ENCODE measurements around the gene ATP5PO. TPM values are rescaled to one million over a fixed set of nuclear protein-coding genes. Genes with fewer than 3 reads are reported as not detected.

ATP5PO gene
- total RNA-seq, 1 experiment from 2014 or later: 264 TPM

DNA sequence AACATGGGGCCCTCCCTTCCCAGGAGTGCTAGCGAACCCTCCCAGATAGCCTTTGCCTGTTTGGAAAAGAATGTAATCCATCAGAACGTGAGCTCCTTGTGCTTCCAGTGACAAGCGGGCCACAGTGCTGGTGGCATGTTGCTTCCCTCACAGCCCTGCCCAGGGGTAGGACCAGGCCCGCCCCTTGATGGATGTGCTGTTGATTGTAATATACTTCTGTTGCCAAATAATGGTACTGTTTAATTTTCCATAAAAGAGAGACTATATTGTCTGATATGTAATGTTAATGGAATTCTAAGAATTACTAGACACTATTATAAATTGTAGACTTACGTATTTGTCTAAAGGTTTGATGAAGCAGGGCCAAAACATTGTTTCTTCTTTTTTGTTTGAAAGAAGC, 16.4 kb downstream of the ATP5PO start:
- H3K4me1 Mint-ChIP-seq: peaks cover 15% of the 10 kb centered on the region
- no peak for ATAC-seq
- no peaks in the 10 kb centered on the region for H3K9me3 Mint-ChIP-seq
- no peaks in the 10 kb centered on the region for H3K27me3 Mint-ChIP-seq (ENCODE audit: low read depth)
- CTCF ChIA-PET: interaction anchor here (0.6 to 0.7 kb wide), 2 partner anchors 41 to 449 kb away, joined by 3 read pairs; no protein-coding TSS in a partner anchor
- POLR2A ChIA-PET: no interaction called here
- H3K36me3 Mint-ChIP-seq: peaks cover 15% of the 10 kb centered on the region
- H3K27ac Mint-ChIP-seq: no peak overlapping the region; the same call in 1 of the 2 replicates
- DNase-seq (ENCODE audit: low spot score): no peak
- TF ChIP-seq, protein P1, sequence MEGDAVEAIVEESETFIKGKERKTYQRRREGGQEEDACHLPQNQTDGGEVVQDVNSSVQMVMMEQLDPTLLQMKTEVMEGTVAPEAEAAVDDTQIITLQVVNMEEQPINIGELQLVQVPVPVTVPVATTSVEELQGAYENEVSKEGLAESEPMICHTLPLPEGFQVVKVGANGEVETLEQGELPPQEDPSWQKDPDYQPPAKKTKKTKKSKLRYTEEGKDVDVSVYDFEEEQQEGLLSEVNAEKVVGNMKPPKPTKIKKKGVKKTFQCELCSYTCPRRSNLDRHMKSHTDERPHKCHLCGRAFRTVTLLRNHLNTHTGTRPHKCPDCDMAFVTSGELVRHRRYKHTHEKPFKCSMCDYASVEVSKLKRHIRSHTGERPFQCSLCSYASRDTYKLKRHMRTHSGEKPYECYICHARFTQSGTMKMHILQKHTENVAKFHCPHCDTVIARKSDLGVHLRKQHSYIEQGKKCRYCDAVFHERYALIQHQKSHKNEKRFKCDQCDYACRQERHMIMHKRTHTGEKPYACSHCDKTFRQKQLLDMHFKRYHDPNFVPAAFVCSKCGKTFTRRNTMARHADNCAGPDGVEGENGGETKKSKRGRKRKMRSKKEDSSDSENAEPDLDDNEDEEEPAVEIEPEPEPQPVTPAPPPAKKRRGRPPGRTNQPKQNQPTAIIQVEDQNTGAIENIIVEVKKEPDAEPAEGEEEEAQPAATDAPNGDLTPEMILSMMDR (IDR thresholded peaks at IDR 0.05): no peak
- TF ChIP-seq ELF4 (CRISPR knock-in tag; IDR thresholded peaks at IDR 0.05; ENCODE audit: low read depth) (no peak), IRF2 (CRISPR knock-in tag; IDR thresholded peaks at IDR 0.05; ENCODE audit: borderline replicate concordance, low read depth) (no peak), EMX1 (CRISPR knock-in tag; IDR thresholded peaks at IDR 0.05) (no peak)
- no peak overlapping the region for H3K4me3 Mint-ChIP-seq

DNA sequence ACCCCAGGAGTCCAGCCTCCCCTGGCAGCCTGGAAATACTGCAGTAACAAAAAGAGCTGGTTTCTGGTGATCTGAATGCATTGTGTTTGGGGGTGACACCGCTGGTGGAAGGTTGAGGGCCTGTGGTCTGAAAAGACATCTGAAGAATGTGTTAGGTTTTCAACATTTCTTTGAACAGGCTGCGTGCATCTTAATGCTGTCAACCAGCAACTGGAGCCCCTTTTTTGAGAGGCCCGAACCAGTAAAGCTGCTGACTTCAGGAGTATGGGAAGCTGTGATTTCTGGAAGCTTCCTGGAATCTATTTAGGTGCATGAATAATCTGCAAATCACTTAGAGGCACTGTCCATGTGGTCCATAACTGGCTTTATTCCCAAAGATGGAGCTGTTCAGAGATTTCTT, 17.0 kb downstream of the ATP5PO start:
- no peak for TF ChIP-seq TEAD1 (CRISPR knock-in tag; IDR thresholded peaks at IDR 0.05)
- no peak for TF ChIP-seq CREM (CRISPR knock-in tag; IDR thresholded peaks at IDR 0.05)
- TF ChIP-seq CBFB (CRISPR knock-in tag; IDR thresholded peaks at IDR 0.05; ENCODE audit: low read depth): no peak
- TF ChIP-seq, protein P2, sequence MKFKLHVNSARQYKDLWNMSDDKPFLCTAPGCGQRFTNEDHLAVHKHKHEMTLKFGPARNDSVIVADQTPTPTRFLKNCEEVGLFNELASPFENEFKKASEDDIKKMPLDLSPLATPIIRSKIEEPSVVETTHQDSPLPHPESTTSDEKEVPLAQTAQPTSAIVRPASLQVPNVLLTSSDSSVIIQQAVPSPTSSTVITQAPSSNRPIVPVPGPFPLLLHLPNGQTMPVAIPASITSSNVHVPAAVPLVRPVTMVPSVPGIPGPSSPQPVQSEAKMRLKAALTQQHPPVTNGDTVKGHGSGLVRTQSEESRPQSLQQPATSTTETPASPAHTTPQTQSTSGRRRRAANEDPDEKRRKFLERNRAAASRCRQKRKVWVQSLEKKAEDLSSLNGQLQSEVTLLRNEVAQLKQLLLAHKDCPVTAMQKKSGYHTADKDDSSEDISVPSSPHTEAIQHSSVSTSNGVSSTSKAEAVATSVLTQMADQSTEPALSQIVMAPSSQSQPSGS (CRISPR knock-in tag; IDR thresholded peaks at IDR 0.05; ENCODE audit: borderline replicate concordance, low read depth): no peak
- TF ChIP-seq ELF4 (CRISPR knock-in tag; IDR thresholded peaks at IDR 0.05; ENCODE audit: low read depth): no peak
- no peak for TF ChIP-seq FOXP1 (CRISPR knock-in tag; IDR thresholded peaks at IDR 0.05; ENCODE audit: borderline replicate concordance)
- TF ChIP-seq JUN (CRISPR knock-in tag; IDR thresholded peaks at IDR 0.05): no peak
- TF ChIP-seq, protein P3, sequence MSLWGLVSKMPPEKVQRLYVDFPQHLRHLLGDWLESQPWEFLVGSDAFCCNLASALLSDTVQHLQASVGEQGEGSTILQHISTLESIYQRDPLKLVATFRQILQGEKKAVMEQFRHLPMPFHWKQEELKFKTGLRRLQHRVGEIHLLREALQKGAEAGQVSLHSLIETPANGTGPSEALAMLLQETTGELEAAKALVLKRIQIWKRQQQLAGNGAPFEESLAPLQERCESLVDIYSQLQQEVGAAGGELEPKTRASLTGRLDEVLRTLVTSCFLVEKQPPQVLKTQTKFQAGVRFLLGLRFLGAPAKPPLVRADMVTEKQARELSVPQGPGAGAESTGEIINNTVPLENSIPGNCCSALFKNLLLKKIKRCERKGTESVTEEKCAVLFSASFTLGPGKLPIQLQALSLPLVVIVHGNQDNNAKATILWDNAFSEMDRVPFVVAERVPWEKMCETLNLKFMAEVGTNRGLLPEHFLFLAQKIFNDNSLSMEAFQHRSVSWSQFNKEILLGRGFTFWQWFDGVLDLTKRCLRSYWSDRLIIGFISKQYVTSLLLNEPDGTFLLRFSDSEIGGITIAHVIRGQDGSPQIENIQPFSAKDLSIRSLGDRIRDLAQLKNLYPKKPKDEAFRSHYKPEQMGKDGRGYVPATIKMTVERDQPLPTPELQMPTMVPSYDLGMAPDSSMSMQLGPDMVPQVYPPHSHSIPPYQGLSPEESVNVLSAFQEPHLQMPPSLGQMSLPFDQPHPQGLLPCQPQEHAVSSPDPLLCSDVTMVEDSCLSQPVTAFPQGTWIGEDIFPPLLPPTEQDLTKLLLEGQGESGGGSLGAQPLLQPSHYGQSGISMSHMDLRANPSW (CRISPR knock-in tag; conservative IDR thresholded peaks at IDR 0.05; ENCODE audit: low read depth): no peak
- TF ChIP-seq OVOL2 (CRISPR knock-in tag; IDR thresholded peaks at IDR 0.05; ENCODE audit: borderline replicate concordance): no peak
- TF ChIP-seq ZBTB21 (CRISPR knock-in tag; IDR thresholded peaks at IDR 0.05; ENCODE audit: borderline replicate concordance): no peak
- TF ChIP-seq KAT7 (CRISPR knock-in tag; IDR thresholded peaks at IDR 0.05; ENCODE audit: borderline replicate concordance): no peak
- CTCF ChIA-PET: interaction anchor here (0.6 to 0.7 kb wide), 2 partner anchors 40 to 449 kb away, joined by 3 read pairs; no protein-coding TSS in a partner anchor

DNA sequence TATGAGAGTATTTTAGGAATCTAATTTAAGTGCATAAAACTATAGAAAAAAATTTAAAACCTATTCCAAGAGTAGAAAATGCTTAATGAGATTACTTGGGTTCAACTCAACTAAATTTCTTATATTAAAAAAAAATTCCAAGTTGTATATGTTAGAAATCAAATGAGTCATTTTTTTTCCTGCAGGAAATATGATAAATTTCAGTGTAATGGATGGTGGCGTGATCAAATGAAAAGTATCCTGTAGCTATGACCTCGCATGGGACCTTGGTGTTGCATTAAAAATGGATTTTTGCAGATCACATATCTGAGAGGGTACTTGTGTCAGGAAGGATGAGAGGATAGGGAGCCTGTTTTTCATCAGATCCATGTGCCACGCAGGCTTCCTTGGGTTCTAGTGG, 17.9 kb downstream of the ATP5PO start:
- POLR2A ChIA-PET: no interaction called here
- no peak for ATAC-seq
- Mint-ChIP-seq H3K27me3 (ENCODE audit: low read depth) (0 out of 2 replicates have a peak, but pooled peaks cover 6% of the 10 kb centered on the region), H3K4me3 (no peak overlapping the region), H3K4me1 (peaks cover 16% of the 10 kb centered on the region), H3K9me3 (no peaks in the 10 kb centered on the region), H3K36me3 (0 out of 2 replicates have a peak, but pooled peaks cover 5% of the 10 kb centered on the region), H3K27ac (no peak overlapping the region)
- CTCF ChIA-PET: no interaction called here
- DNase-seq (ENCODE audit: low spot score): no peak
- TF ChIP-seq ZNF121 (CRISPR knock-in tag; IDR thresholded peaks at IDR 0.05) (no peak), FOXK1 (CRISPR knock-in tag; IDR thresholded peaks at IDR 0.05) (no peak), RORB (CRISPR knock-in tag; IDR thresholded peaks at IDR 0.05) (no peak), EMX1 (CRISPR knock-in tag; IDR thresholded peaks at IDR 0.05) (no peak), CREB1 (CRISPR knock-in tag; IDR thresholded peaks at IDR 0.05) (no peak), ZNF263 (CRISPR knock-in tag; IDR thresholded peaks at IDR 0.05; ENCODE audit: low read depth) (no peak), IRF2 (CRISPR knock-in tag; IDR thresholded peaks at IDR 0.05; ENCODE audit: borderline replicate concordance, low read depth) (no peak), ATF1 (CRISPR knock-in tag; IDR thresholded peaks at IDR 0.05) (no peak)
- TF ChIP-seq, protein P4, sequence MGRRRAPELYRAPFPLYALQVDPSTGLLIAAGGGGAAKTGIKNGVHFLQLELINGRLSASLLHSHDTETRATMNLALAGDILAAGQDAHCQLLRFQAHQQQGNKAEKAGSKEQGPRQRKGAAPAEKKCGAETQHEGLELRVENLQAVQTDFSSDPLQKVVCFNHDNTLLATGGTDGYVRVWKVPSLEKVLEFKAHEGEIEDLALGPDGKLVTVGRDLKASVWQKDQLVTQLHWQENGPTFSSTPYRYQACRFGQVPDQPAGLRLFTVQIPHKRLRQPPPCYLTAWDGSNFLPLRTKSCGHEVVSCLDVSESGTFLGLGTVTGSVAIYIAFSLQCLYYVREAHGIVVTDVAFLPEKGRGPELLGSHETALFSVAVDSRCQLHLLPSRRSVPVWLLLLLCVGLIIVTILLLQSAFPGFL (CRISPR knock-in tag; IDR thresholded peaks at IDR 0.05; ENCODE audit: borderline replicate concordance): no peak
- TF ChIP-seq, protein P5, sequence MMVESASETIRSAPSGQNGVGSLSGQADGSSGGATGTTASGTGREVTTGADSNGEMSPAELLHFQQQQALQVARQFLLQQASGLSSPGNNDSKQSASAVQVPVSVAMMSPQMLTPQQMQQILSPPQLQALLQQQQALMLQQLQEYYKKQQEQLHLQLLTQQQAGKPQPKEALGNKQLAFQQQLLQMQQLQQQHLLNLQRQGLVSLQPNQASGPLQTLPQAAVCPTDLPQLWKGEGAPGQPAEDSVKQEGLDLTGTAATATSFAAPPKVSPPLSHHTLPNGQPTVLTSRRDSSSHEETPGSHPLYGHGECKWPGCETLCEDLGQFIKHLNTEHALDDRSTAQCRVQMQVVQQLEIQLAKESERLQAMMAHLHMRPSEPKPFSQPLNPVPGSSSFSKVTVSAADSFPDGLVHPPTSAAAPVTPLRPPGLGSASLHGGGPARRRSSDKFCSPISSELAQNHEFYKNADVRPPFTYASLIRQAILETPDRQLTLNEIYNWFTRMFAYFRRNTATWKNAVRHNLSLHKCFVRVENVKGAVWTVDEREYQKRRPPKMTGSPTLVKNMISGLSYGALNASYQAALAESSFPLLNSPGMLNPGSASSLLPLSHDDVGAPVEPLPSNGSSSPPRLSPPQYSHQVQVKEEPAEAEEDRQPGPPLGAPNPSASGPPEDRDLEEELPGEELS (CRISPR knock-in tag; IDR thresholded peaks at IDR 0.05): no peak
- TF ChIP-seq, protein P6, sequence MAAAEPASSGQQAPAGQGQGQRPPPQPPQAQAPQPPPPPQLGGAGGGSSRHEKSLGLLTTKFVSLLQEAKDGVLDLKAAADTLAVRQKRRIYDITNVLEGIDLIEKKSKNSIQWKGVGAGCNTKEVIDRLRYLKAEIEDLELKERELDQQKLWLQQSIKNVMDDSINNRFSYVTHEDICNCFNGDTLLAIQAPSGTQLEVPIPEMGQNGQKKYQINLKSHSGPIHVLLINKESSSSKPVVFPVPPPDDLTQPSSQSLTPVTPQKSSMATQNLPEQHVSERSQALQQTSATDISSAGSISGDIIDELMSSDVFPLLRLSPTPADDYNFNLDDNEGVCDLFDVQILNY (CRISPR knock-in tag; IDR thresholded peaks at IDR 0.05): no peak

More for the DNA sequence above, 17.0 kb downstream of the ATP5PO start:
- Mint-ChIP-seq H3K4me3 (no peak overlapping the region), H3K9me3 (no peaks in the 10 kb centered on the region), H3K27me3 (ENCODE audit: low read depth) (0 out of 2 replicates have a peak, but pooled peaks cover under 1% of the 10 kb centered on the region), H3K36me3 (peaks cover 13% of the 10 kb centered on the region), H3K4me1 (peaks cover 15% of the 10 kb centered on the region), H3K27ac (no peak overlapping the region)
- DNase-seq (ENCODE audit: low spot score) (no peak), ATAC-seq (no peak)
- POLR2A ChIA-PET: no interaction called here

All from WTC11 (cell line).